B cell (primary cell): ENCODE data around the gene DPP10.

Source experiments
- EZH2 ChIP-seq: IDR thresholded peaks from 2 replicates; pipeline ENCODE4 v1.6.1; 2012; ENCODE audit warnings: borderline replicate concordance, low read depth, mild to moderate bottlenecking, moderate library complexity, low read length; ENCODE audit not compliant: insufficient read depth, poor library complexity, severe bottlenecking
- TF ChIP-seq, protein P1 (sequence below): fragments of 200-600 bp; IDR thresholded peaks from one replicate; pipeline ENCODE4 v1.8.0; 2022; ENCODE audit warnings: antibody characterized with exemption, mild to moderate bottlenecking

DNA sequence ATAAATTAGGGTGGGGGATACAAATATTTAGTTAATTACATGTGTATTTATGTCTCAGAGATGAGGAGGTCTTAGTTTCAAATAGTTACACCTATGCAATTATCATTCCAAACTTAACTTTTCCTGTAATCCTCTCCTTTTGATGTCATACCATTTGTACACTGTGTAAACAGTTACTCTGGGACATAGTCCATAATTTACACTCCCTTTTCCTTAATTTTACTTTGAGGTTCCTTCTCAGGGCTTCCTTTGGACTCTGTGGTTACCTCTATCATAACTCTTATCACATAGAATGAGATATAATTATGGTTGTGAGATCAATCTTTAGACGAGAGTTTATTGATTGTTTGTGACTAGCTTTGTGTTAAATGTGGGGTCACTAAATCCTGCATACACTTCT, 84.4 kb downstream of the DPP10 start:
- TF ChIP-seq, protein P1, sequence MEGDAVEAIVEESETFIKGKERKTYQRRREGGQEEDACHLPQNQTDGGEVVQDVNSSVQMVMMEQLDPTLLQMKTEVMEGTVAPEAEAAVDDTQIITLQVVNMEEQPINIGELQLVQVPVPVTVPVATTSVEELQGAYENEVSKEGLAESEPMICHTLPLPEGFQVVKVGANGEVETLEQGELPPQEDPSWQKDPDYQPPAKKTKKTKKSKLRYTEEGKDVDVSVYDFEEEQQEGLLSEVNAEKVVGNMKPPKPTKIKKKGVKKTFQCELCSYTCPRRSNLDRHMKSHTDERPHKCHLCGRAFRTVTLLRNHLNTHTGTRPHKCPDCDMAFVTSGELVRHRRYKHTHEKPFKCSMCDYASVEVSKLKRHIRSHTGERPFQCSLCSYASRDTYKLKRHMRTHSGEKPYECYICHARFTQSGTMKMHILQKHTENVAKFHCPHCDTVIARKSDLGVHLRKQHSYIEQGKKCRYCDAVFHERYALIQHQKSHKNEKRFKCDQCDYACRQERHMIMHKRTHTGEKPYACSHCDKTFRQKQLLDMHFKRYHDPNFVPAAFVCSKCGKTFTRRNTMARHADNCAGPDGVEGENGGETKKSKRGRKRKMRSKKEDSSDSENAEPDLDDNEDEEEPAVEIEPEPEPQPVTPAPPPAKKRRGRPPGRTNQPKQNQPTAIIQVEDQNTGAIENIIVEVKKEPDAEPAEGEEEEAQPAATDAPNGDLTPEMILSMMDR: no peak
- no peak for TF ChIP-seq EZH2
